Urinary bladder (tissue), 4 donors: Measurements from ENCODE around the gene LINGO1. TPM values are rescaled to one million over a fixed set of nuclear protein-coding genes. Genes with fewer than 3 reads are reported as not detected.

Experiments used
- DNase-seq: peaks from one replicate; pipeline ENCODE4 v3.0.0-alpha.2; 2015; ENCODE audit errors: extremely low spot score
- H3K27ac ChIP-seq: one replicate; pipeline ENCODE4 v1.5.1; 2013; ENCODE audit warnings: low read depth, mild to moderate bottlenecking, moderate library complexity
- H3K36me3 ChIP-seq: one replicate; pipeline ENCODE4 v1.6.1; 2013; ENCODE audit warnings: mild to moderate bottlenecking, moderate library complexity; ENCODE audit not compliant: insufficient read depth
- H3K4me1 ChIP-seq: one replicate; pipeline ENCODE4 v1.6.1; 2013; ENCODE audit warnings: mild to moderate bottlenecking, moderate library complexity; ENCODE audit not compliant: insufficient read depth
- H3K4me3 ChIP-seq: one replicate; pipeline ENCODE4 v1.5.1; 2013; ENCODE audit warnings: low read depth, low read length
- whole genome bisulfite sequencing: extraction: QIAGEN DNeasy Blood & Tissue Kit; methylation state at CpG from one replicate; pipeline ENCODE4 v1.1.7; 2013; 5-methylcytosine and 5-hydroxymethylcytosine counted together
- polyA plus RNA-seq: library from polyadenylated mRNA; stranded (reverse); fragments of 200-250 nt; gene quantifications from one replicate; pipeline ENCODE4 v1.2.3, GENCODE V29; 2013
- total RNA-seq: library from RNA; depleted of rRNA; stranded (reverse); fragments of >200 nt; gene quantifications from one replicate; pipeline ENCODE4 v1.2.3, GENCODE V29; 2014
- donor health status: healthy with polysubstance abuse.
- donor health status: healthy.

The LINGO1 gene
- total and polyA plus RNA-seq, 2 donors = 1.8 to 3.7 TPM

- Histone ChIP-seq H3K4me1 (no peaks in the 10 kb centered on the region), H3K27ac (no peak overlapping the region), H3K36me3 (no peaks in the 10 kb centered on the region), H3K4me3 (no peak overlapping the region)
- WGBS = 90% methylated on average over 15 of the region's 15 CpGs
- DNase-seq = no peak
Measured at GRCh38 chr15:77578641-77579372, 53.9 kb downstream of the LINGO1 start.

- Histone ChIP-seq H3K4me1 (no peaks in the 10 kb centered on the region), H3K4me3 (no peak overlapping the region), H3K27ac (no peak overlapping the region), H3K36me3 (no peaks in the 10 kb centered on the region)
- DNase-seq = no peak
- 61% methylated on average over 9 of the region's 9 CpGs for WGBS
Measured at GRCh38 chr15:77577366-77577950, 55.3 kb downstream of the LINGO1 start.

- no peak for DNase-seq
- Histone ChIP-seq H3K4me3 (no peak overlapping the region), H3K4me1 (no peaks in the 10 kb centered on the region), H3K27ac (no peak overlapping the region), H3K36me3 (no peaks in the 10 kb centered on the region)
- WGBS = 93% methylated on average over 1 of the region's 1 CpG
Measured at GRCh38 chr15:77576538-77576937, 56.2 kb downstream of the LINGO1 start.

GRCh38 chr15:77575203-77575934, 57.3 kb downstream of the LINGO1 start:
- Histone ChIP-seq H3K4me1 (no peaks in the 10 kb centered on the region), H3K27ac (no peak overlapping the region), H3K4me3 (no peak overlapping the region), H3K36me3 (no peaks in the 10 kb centered on the region)
- 85% methylated on average over 14 of the region's 14 CpGs for WGBS
- DNase-seq = no peak

GRCh38 chr15:77574521-77575202, 58.0 kb downstream of the LINGO1 start:
- no peak overlapping the region for H3K4me3 ChIP-seq
- no peak for DNase-seq
- H3K36me3 ChIP-seq = no peaks in the 10 kb centered on the region
- WGBS = 89% methylated on average over 6 of the region's 6 CpGs
- H3K4me1 ChIP-seq = peaks cover 2% of the 10 kb centered on the region
- H3K27ac ChIP-seq = no peak overlapping the region

GRCh38 chr15:77573802-77574201, 58.9 kb downstream of the LINGO1 start:
- Histone ChIP-seq H3K36me3 (no peaks in the 10 kb centered on the region), H3K4me3 (no peak overlapping the region), H3K4me1 (peaks cover 3% of the 10 kb centered on the region), H3K27ac (no peak overlapping the region)
- WGBS = 89% methylated on average over 4 of the region's 4 CpGs
- no peak for DNase-seq

GRCh38 chr15:77572186-77572585, 60.5 kb downstream of the LINGO1 start:
- no peak overlapping the region for H3K4me3 ChIP-seq
- no peaks in the 10 kb centered on the region for H3K36me3 ChIP-seq
- DNase-seq = no peak
- 94% methylated on average over 4 of the region's 4 CpGs for WGBS
- no peak overlapping the region for H3K27ac ChIP-seq
- peaks cover 3% of the 10 kb centered on the region for H3K4me1 ChIP-seq

- WGBS = 98% methylated on average over 15 of the region's 15 CpGs
- H3K27ac ChIP-seq = no peak overlapping the region
- no peak for DNase-seq
Measured at GRCh38 chr15:77571741-77572140, 61.0 kb downstream of the LINGO1 start.

GRCh38 chr15:77571181-77571580, 61.5 kb downstream of the LINGO1 start:
- Histone ChIP-seq H3K4me3 (no peak overlapping the region), H3K36me3 (no peaks in the 10 kb centered on the region), H3K27ac (no peak overlapping the region), H3K4me1 (peaks cover 3% of the 10 kb centered on the region)
- DNase-seq = no peak
- 93% methylated on average over 6 of the region's 6 CpGs for WGBS

More at GRCh38 chr15:77571741-77572140, 61.0 kb downstream of the LINGO1 start:
- H3K4me1 ChIP-seq = peaks cover 3% of the 10 kb centered on the region
- H3K36me3 ChIP-seq = no peaks in the 10 kb centered on the region
- H3K4me3 ChIP-seq = no peak overlapping the region

- no peak for DNase-seq
- Histone ChIP-seq H3K36me3 (no peaks in the 10 kb centered on the region), H3K27ac (no peak overlapping the region), H3K4me3 (no peak overlapping the region), H3K4me1 (peaks cover 4% of the 10 kb centered on the region)
- 27% methylated on average over 6 of the region's 6 CpGs for WGBS
Measured at GRCh38 chr15:77569729-77570125, 63.0 kb downstream of the LINGO1 start.

- Histone ChIP-seq H3K27ac (no peak overlapping the region), H3K4me1 (peaks cover 4% of the 10 kb centered on the region), H3K36me3 (no peaks in the 10 kb centered on the region), H3K4me3 (peak overlapping the region; percentile 11)
- DNase-seq = no peak
- 24% methylated on average over 24 of the region's 24 CpGs for WGBS
Measured at GRCh38 chr15:77568973-77569728, 63.6 kb downstream of the LINGO1 start.

- H3K4me1 ChIP-seq = peaks cover 4% of the 10 kb centered on the region
- no peak overlapping the region for H3K4me3 ChIP-seq
- 73% methylated on average over 14 of the region's 14 CpGs for WGBS
- H3K36me3 ChIP-seq = no peaks in the 10 kb centered on the region
- H3K27ac ChIP-seq = no peak overlapping the region
- no peak for DNase-seq
Measured at GRCh38 chr15:77568014-77568972, 64.4 kb downstream of the LINGO1 start.
